Peyer's patch (tissue), 4 donors: ENCODE results near the gene COL17A1. TPM values are rescaled to one million over a fixed set of nuclear protein-coding genes. Genes with fewer than 3 reads are reported as not detected.

ENCODE experiments used
- DNase-seq, 3 donors: peaks; one replicate each; pipeline ENCODE4 v3.0.0-alpha.2; 2017 to 2019
- H3K27ac ChIP-seq, 4 donors: fragments of 200-600 bp; sonication (generic); one replicate each; pipeline ENCODE4 v1.5.1; 2016 to 2019
- H3K27me3 ChIP-seq, 2 donors: fragments of 200-600 bp; sonication (generic); one replicate each; pipeline ENCODE4 v1.5.1; 2019
- H3K36me3 ChIP-seq, 3 donors: fragments of 200-600 bp; sonication (generic); one replicate each; pipeline ENCODE4 v1.5.1; 2016 to 2019
- H3K4me1 ChIP-seq, 4 donors: fragments of 200-600 bp; sonication (generic); one replicate each; pipeline ENCODE4 v1.5.1; 2016 to 2019
- H3K4me3 ChIP-seq, 4 donors: fragments of 200-600 bp; sonication (generic); 1 replicate in 3 of 4; 2 replicates in 1 of 4; pipeline ENCODE4 v1.5.1; 2016 to 2019; ENCODE audit warnings: mild to moderate bottlenecking in 1 of 4
- H3K9me3 ChIP-seq, 4 donors: fragments of 200-600 bp; sonication (generic); one replicate each; pipeline ENCODE4 v1.5.1; 2016 to 2019; ENCODE audit warnings: mild to moderate bottlenecking in 1 of 4
- CTCF ChIP-seq, 6 experiments: fragments of 450-650 bp in 4 of 6; fragments of 200-600 bp in 2 of 6; sonication (generic) in 1 of 6; IDR thresholded peaks; one replicate each; pipeline ENCODE4 v1.5.1; 2017 to 2019; ENCODE audit warnings: antibody characterized with exemption in 6 of 6, mild to moderate bottlenecking in 3 of 6, moderate library complexity in 1 of 6
- POLR2A ChIP-seq, 2 donors: fragments of 450-650 bp; IDR thresholded peaks; one replicate each; pipeline ENCODE4 v1.5.1; 2017; ENCODE audit warnings: antibody characterized with exemption in 2 of 2, mild to moderate bottlenecking in 2 of 2, moderate library complexity in 2 of 2
- total RNA-seq, 4 donors: library from RNA; depleted of rRNA; stranded (reverse); fragments of >200 nt; gene quantifications; one replicate each; pipeline ENCODE4 v1.1.0, GENCODE V29; 2016

The COL17A1 gene
- total RNA-seq, 4 donors from 2014 or later, result 4.1 to 240 (median 97.1) TPM

- DNase-seq, result no peak
- Histone ChIP-seq H3K27me3 (no peaks in the 10 kb centered on the region), H3K27ac (no peak overlapping the region), H3K9me3 (no peaks in the 10 kb centered on the region), H3K36me3 (peaks cover 0 to 28% (median 0%) of the 10 kb centered on the region in 3 donors), H3K4me1 (no peaks in the 10 kb centered on the region), H3K4me3 (no peak overlapping the region)
- TF ChIP-seq CTCF (IDR thresholded peaks at IDR 0.05) (no peak), POLR2A (IDR thresholded peaks at IDR 0.05) (no peak)
Observed at GRCh38 chr10:103990531-103990930, 95.1 kb downstream of the COL17A1 start.

GRCh38 chr10:103990121-103990520 is 95.6 kb downstream of the COL17A1 start:
- peaks cover 0 to 28% (median 0%) of the 10 kb centered on the region in 3 donors for H3K36me3 ChIP-seq
- no peak overlapping the region for H3K27ac ChIP-seq
- no peaks in the 10 kb centered on the region for H3K9me3 ChIP-seq
- no peaks in the 10 kb centered on the region for H3K27me3 ChIP-seq
- no peak for DNase-seq
- no peaks in the 10 kb centered on the region for H3K4me1 ChIP-seq
- TF ChIP-seq POLR2A (IDR thresholded peaks at IDR 0.05) (no peak), CTCF (IDR thresholded peaks at IDR 0.05) (no peak)
- H3K4me3 ChIP-seq, result no peak overlapping the region

GRCh38 chr10:103986360-103986759 is 99.3 kb downstream of the COL17A1 start:
- peaks cover 0 to 19% (median 5%) of the 10 kb centered on the region in 4 donors for H3K4me1 ChIP-seq
- H3K27me3 ChIP-seq, result no peaks in the 10 kb centered on the region
- no peak for DNase-seq
- TF ChIP-seq POLR2A (IDR thresholded peaks at IDR 0.05), result no peak
- no peak for TF ChIP-seq CTCF (IDR thresholded peaks at IDR 0.05)
- no peak overlapping the region for H3K27ac ChIP-seq
- H3K4me3 ChIP-seq, result no peak overlapping the region
- no peaks in the 10 kb centered on the region for H3K9me3 ChIP-seq
- peaks cover 0 to under 1% (median 0%) of the 10 kb centered on the region in 3 donors for H3K36me3 ChIP-seq

- TF ChIP-seq POLR2A (IDR thresholded peaks at IDR 0.05) (no peak), CTCF (IDR thresholded peaks at IDR 0.05) (no peak)
- no peak overlapping the region for H3K4me3 ChIP-seq
- no peaks in the 10 kb centered on the region for H3K27me3 ChIP-seq
- H3K4me1 ChIP-seq, result peaks cover 0 to 19% (median 5%) of the 10 kb centered on the region in 4 donors
- DNase-seq, result no peak
- H3K36me3 ChIP-seq, result no peaks in the 10 kb centered on the region
- no peaks in the 10 kb centered on the region for H3K9me3 ChIP-seq
- no peak overlapping the region for H3K27ac ChIP-seq
Observed at GRCh38 chr10:103985726-103986125, 100.0 kb downstream of the COL17A1 start.

GRCh38 chr10:103983367-103983911 is 102.2 kb downstream of the COL17A1 start:
- no peaks in the 10 kb centered on the region for H3K9me3 ChIP-seq
- no peaks in the 10 kb centered on the region for H3K36me3 ChIP-seq
- no peak overlapping the region for H3K4me3 ChIP-seq
- no peak for DNase-seq
- H3K27me3 ChIP-seq, result no peaks in the 10 kb centered on the region
- peaks cover 0 to 19% (median 5%) of the 10 kb centered on the region in 4 donors for H3K4me1 ChIP-seq
- peak overlapping the region in 3 of 4 donors; percentile 22 to 50 (median 25) for H3K27ac ChIP-seq
- TF ChIP-seq CTCF (IDR thresholded peaks at IDR 0.05), result no peak
- TF ChIP-seq POLR2A (IDR thresholded peaks at IDR 0.05), result no peak
